ENCODE data around the gene ALDH4A1.

DNA sequence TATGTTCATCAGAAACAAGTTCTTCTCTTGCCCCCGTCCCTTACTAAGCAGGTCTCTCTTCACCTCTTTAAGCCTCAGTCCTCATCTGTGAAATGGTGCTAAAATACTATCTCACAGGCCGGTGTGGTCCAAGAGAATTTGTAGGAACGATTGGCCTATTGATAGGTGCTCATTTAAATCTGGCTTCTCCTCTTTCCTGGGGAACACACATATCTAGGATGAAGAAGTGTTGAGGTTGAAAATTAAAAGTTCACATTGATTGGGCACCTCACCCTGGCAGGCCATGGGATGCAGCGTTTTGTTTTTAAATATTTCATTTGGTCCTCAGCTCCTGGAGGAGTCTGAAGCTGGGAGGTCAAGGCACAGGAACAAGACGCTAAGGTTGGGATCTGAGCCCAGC is 34.0 kb downstream of the ALDH4A1 start:
- TF ChIP-seq, protein P1, sequence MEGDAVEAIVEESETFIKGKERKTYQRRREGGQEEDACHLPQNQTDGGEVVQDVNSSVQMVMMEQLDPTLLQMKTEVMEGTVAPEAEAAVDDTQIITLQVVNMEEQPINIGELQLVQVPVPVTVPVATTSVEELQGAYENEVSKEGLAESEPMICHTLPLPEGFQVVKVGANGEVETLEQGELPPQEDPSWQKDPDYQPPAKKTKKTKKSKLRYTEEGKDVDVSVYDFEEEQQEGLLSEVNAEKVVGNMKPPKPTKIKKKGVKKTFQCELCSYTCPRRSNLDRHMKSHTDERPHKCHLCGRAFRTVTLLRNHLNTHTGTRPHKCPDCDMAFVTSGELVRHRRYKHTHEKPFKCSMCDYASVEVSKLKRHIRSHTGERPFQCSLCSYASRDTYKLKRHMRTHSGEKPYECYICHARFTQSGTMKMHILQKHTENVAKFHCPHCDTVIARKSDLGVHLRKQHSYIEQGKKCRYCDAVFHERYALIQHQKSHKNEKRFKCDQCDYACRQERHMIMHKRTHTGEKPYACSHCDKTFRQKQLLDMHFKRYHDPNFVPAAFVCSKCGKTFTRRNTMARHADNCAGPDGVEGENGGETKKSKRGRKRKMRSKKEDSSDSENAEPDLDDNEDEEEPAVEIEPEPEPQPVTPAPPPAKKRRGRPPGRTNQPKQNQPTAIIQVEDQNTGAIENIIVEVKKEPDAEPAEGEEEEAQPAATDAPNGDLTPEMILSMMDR (IDR thresholded peaks at IDR 0.05), result no peak
- no peak for TF ChIP-seq POLR2A (IDR thresholded peaks at IDR 0.05)
